Vagina (tissue), 2 donors: ENCODE measurements around the gene SIRPD. TPM values are rescaled to one million over a fixed set of nuclear protein-coding genes. Genes with fewer than 3 reads are reported as not detected.
"Not testable (repeated sequence)": the region's sequence is repeated elsewhere in the genome, so short reads cannot be mapped to it uniquely, and the experiment has no call there.

Experiments
- DNase-seq, 2 donors: peaks; one replicate each; pipeline ENCODE4 v3.0.0-alpha.2; 2017; ENCODE audit errors: extremely low spot score in 2 of 2
- H3K27ac ChIP-seq: fragments of 200-600 bp; sonication (generic); one replicate; pipeline ENCODE4 v1.5.1; 2019
- H3K27me3 ChIP-seq: fragments of 200-600 bp; sonication (generic); one replicate; pipeline ENCODE4 v1.5.1; 2019
- H3K36me3 ChIP-seq, 2 donors: fragments of 200-600 bp; sonication (generic); one replicate each; pipeline ENCODE4 v1.5.1; 2017 to 2019
- H3K4me1 ChIP-seq: fragments of 200-600 bp; sonication (generic); one replicate; pipeline ENCODE4 v1.5.1; 2019
- H3K4me3 ChIP-seq, 2 donors: fragments of 200-600 bp; sonication (generic); 1 replicate in 1 of 2; 2 replicates in 1 of 2; pipeline ENCODE4 v1.5.1; 2016 to 2019
- H3K9me3 ChIP-seq: fragments of 200-600 bp; sonication (generic); one replicate; pipeline ENCODE4 v1.5.1; 2019
- CTCF ChIP-seq, 3 experiments: fragments of 450-650 bp in 2 of 3; fragments of 200-600 bp in 1 of 3; sonication (generic) in 1 of 3; IDR thresholded peaks; one replicate each; pipeline ENCODE4 v1.5.1; 2017 to 2019; ENCODE audit warnings: antibody characterized with exemption in 3 of 3, mild to moderate bottlenecking in 2 of 3, moderate library complexity in 2 of 3
- POLR2A ChIP-seq, 2 donors: fragments of 450-650 bp; IDR thresholded peaks; one replicate each; pipeline ENCODE4 v1.6.1; 2017; ENCODE audit warnings: antibody characterized with exemption in 2 of 2, mild to moderate bottlenecking in 2 of 2, moderate library complexity in 2 of 2
- POLR2AphosphoS5 ChIP-seq, 2 donors: sonication (generic); formaldehyde crosslinking; IDR thresholded peaks; one replicate each; pipeline ENCODE4 v1.9.0; 2017; ENCODE audit warnings: antibody characterized with exemption in 2 of 2, mild to moderate bottlenecking in 2 of 2, low read depth in 1 of 2; ENCODE audit not compliant: insufficient read depth in 1 of 2
- intact Hi-C: fragments of 100-400 bp; cut with DNase I; formaldehyde crosslinking; loops from one replicate; pipeline ENCODE4 v1.15.1; 2023
- total RNA-seq: library from RNA; depleted of rRNA; stranded (reverse); fragments of >200 nt; gene quantifications from one replicate; pipeline ENCODE4 v1.2.3, GENCODE V29; 2016

The SIRPD gene
- total RNA-seq, 1 donor from 2014 or later, result not detected

- H3K27ac ChIP-seq, result peak overlapping the region; percentile 57
- intact Hi-C loops, result no loop called here
These were observed 57.7 kb downstream of the SIRPD start for GRCh38 chr20:1499528-1500420.

GRCh38 chr20:1497371-1497770 lies 60.1 kb downstream of the SIRPD start:
- H3K36me3 ChIP-seq, H3K9me3 ChIP-seq, H3K4me1 ChIP-seq, H3K4me3 ChIP-seq, DNase-seq, H3K27ac ChIP-seq, H3K27me3 ChIP-seq, intact Hi-C loops: not testable (repeated sequence)

More at GRCh38 chr20:1499528-1500420, 57.7 kb downstream of the SIRPD start:
- Histone ChIP-seq H3K27me3 (no peaks in the 10 kb centered on the region), H3K4me1 (peaks cover 8% of the 10 kb centered on the region), H3K36me3 (no peaks in the 10 kb centered on the region), H3K9me3 (no peaks in the 10 kb centered on the region), H3K4me3 (no peak overlapping the region)
- no peak for TF ChIP-seq POLR2A (IDR thresholded peaks at IDR 0.05)
- TF ChIP-seq CTCF (IDR thresholded peaks at IDR 0.05), result no peak
- no peak for TF ChIP-seq POLR2AphosphoS5 (IDR thresholded peaks at IDR 0.05; ENCODE audit: insufficient read depth in 1 of 2, low read depth in 1 of 2)
- DNase-seq, result no peak

GRCh38 chr20:1496930-1497329 lies 60.6 kb downstream of the SIRPD start:
- TF ChIP-seq CTCF (IDR thresholded peaks at IDR 0.05), result no peak
- TF ChIP-seq POLR2A (IDR thresholded peaks at IDR 0.05), result no peak
- no peak for TF ChIP-seq POLR2AphosphoS5 (IDR thresholded peaks at IDR 0.05; ENCODE audit: insufficient read depth in 1 of 2, low read depth in 1 of 2)
- Histone ChIP-seq H3K4me1 (peaks cover 8% of the 10 kb centered on the region), H3K27me3 (no peaks in the 10 kb centered on the region), H3K4me3 (no peak overlapping the region), H3K9me3 (no peaks in the 10 kb centered on the region), H3K27ac (no peak overlapping the region), H3K36me3 (no peaks in the 10 kb centered on the region)
- intact Hi-C loops, result no loop called here
- no peak for DNase-seq

- no peak for DNase-seq
- no peak overlapping the region for H3K27ac ChIP-seq
- no peaks in the 10 kb centered on the region for H3K9me3 ChIP-seq
- H3K4me1 ChIP-seq, result peaks cover 18% of the 10 kb centered on the region
- intact Hi-C loops, result no loop called here
- no peak overlapping the region for H3K4me3 ChIP-seq
- no peaks in the 10 kb centered on the region for H3K36me3 ChIP-seq
- no peak for TF ChIP-seq CTCF (IDR thresholded peaks at IDR 0.05)
- no peak for TF ChIP-seq POLR2AphosphoS5 (IDR thresholded peaks at IDR 0.05; ENCODE audit: insufficient read depth in 1 of 2, low read depth in 1 of 2)
- no peak for TF ChIP-seq POLR2A (IDR thresholded peaks at IDR 0.05)
- no peaks in the 10 kb centered on the region for H3K27me3 ChIP-seq
These were observed 63.1 kb downstream of the SIRPD start for GRCh38 chr20:1494436-1494835.

- Histone ChIP-seq H3K27ac (no peak overlapping the region), H3K4me1 (peaks cover 21% of the 10 kb centered on the region)
- intact Hi-C loops, result no loop called here
These were observed 64.0 kb downstream of the SIRPD start for GRCh38 chr20:1493536-1493935.

More at GRCh38 chr20:1493536-1493935, 64.0 kb downstream of the SIRPD start:
- H3K27me3 ChIP-seq, result no peaks in the 10 kb centered on the region
- H3K9me3 ChIP-seq, result no peaks in the 10 kb centered on the region
- no peak for DNase-seq
- H3K36me3 ChIP-seq, result no peaks in the 10 kb centered on the region
- no peak overlapping the region for H3K4me3 ChIP-seq
- TF ChIP-seq CTCF (IDR thresholded peaks at IDR 0.05) (no peak), POLR2AphosphoS5 (IDR thresholded peaks at IDR 0.05; ENCODE audit: insufficient read depth in 1 of 2, low read depth in 1 of 2) (no peak), POLR2A (IDR thresholded peaks at IDR 0.05) (no peak)
